Endothelial cell (in vitro differentiated cells): ENCODE results near the gene CCDC68. TPM values are rescaled to one million over a fixed set of nuclear protein-coding genes. Genes with fewer than 3 reads are reported as not detected.

Experiments used
- DNase-seq: peaks from one replicate; pipeline ENCODE4 v3.0.0; 2021; ENCODE audit warnings: low spot score
- H3K27ac Mint-ChIP-seq: one replicate; pipeline ENCODE4 v1.8.0; 2021; ENCODE audit warnings: mixed read lengths, inconsistent platforms; ENCODE audit not compliant: unreplicated experiment
- H3K27me3 Mint-ChIP-seq: one replicate; pipeline ENCODE4 v1.8.0; 2021; ENCODE audit warnings: mild to moderate bottlenecking, moderate library complexity, mixed read lengths, inconsistent platforms; ENCODE audit not compliant: unreplicated experiment
- H3K36me3 Mint-ChIP-seq: one replicate; pipeline ENCODE4 v1.8.0; 2021; ENCODE audit warnings: mild to moderate bottlenecking, low read depth, mixed read lengths, inconsistent platforms; ENCODE audit not compliant: unreplicated experiment
- H3K4me1 Mint-ChIP-seq: one replicate; pipeline ENCODE4 v1.8.0; 2021; ENCODE audit warnings: mild to moderate bottlenecking, mixed read lengths, inconsistent platforms; ENCODE audit not compliant: unreplicated experiment
- H3K4me3 Mint-ChIP-seq: one replicate; pipeline ENCODE4 v1.8.0; 2021; ENCODE audit warnings: mild to moderate bottlenecking, mixed read lengths, inconsistent platforms; ENCODE audit not compliant: unreplicated experiment
- H3K9me3 Mint-ChIP-seq: one replicate; pipeline ENCODE4 v1.8.0; 2021; ENCODE audit warnings: mixed read lengths, inconsistent platforms; ENCODE audit not compliant: unreplicated experiment
- CTCF ChIP-seq: fragments of 200-600 bp; sonication (generic); IDR thresholded peaks from one replicate; pipeline ENCODE4 v1.5.0; 2021; ENCODE audit warnings: antibody characterized with exemption; ENCODE audit not compliant: unreplicated experiment
- total RNA-seq: library from RNA; stranded (reverse); fragmentation: NEBNext Ultra II Directional; extraction: Animal tissue kit (Norgen Biotek cat#: 25700); gene quantifications from one replicate; pipeline ENCODE4 v1.2.1, GENCODE V29; 2021; ENCODE audit not compliant: unreplicated experiment

CCDC68 gene
- total RNA-seq, 1 donor from 2014 or later: 0.87 TPM

DNA sequence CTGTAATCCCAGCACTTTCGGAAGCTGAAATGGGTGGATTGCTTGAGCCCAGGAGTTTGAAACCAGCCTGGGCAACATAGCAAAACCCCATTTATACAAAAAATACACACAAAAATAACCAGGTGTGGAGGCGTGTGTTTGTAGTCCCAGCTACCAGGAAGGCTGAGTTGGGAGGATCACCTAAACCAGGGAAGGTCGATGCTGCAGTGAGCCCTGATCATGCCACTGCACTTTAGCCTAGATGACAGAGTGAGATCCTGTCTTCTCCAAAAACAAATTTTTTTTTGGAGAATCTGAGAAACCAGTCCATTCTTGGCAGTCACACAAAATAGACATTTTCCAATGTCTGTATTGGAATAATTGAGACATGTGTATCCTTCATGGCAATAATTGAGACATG lies 84.2 kb downstream of the CCDC68 start:
- Mint-ChIP-seq H3K4me3 (no peak overlapping the region), H3K27me3 (peaks cover 4% of the 10 kb centered on the region), H3K36me3 (no peaks in the 10 kb centered on the region), H3K4me1 (peaks cover 3% of the 10 kb centered on the region), H3K9me3 (no peaks in the 10 kb centered on the region), H3K27ac (no peak overlapping the region)
- no peak for DNase-seq
- TF ChIP-seq CTCF: no peak

- no peaks in the 10 kb centered on the region for H3K9me3 Mint-ChIP-seq
- no peak overlapping the region for H3K27ac Mint-ChIP-seq
- H3K36me3 Mint-ChIP-seq: no peaks in the 10 kb centered on the region
- H3K4me1 Mint-ChIP-seq: no peaks in the 10 kb centered on the region
- H3K4me3 Mint-ChIP-seq: no peak overlapping the region
- peaks cover 4% of the 10 kb centered on the region for H3K27me3 Mint-ChIP-seq
- TF ChIP-seq CTCF: no peak
- no peak for DNase-seq
These were observed 85.4 kb downstream of the CCDC68 start for GRCh38 chr18:54873884-54874255.

DNA sequence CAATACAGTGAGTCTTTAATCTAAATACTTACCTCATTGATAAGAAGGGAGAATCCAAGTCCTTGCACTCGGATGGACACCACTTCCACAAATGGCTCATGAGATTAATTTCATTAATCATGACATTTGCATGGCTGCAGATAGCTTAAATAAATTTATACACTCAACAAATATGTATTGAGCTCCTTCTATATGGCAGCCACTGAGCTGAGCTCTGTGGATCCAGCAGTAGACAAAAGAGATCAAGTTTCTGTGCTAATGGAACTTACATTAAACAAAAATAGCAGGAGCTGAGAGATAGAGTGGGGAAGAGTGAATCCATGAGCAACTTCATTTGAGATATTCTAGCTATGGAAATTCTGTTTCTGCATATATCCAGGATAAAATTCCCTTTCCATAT lies 86.6 kb downstream of the CCDC68 start:
- no peak overlapping the region for H3K27ac Mint-ChIP-seq

DNA sequence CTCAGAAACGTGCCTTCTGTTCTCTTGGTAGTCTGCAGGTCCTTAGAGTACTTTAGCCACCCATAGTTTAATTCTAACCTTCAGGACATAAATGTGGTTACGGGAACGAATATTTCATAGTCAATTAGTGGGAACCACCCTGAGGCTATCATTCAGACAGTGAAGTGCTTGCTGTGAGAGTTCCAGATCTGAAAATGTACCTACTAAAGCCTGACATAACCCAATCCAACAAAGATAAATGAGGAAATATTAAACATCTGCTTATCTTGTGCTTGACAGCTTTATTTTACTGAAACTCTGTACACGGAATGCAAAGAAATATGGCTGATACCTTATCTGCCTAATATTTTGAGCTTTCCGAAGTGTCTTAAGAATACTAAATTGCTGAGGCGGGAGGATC lies 88.0 kb downstream of the CCDC68 start:
- Mint-ChIP-seq H3K36me3 (no peaks in the 10 kb centered on the region), H3K9me3 (no peaks in the 10 kb centered on the region), H3K4me1 (no peaks in the 10 kb centered on the region), H3K4me3 (no peak overlapping the region), H3K27me3 (peaks cover 2% of the 10 kb centered on the region), H3K27ac (no peak overlapping the region)
- no peak for TF ChIP-seq CTCF
- DNase-seq: no peak

More for the DNA sequence above, 86.6 kb downstream of the CCDC68 start:
- peaks cover 4% of the 10 kb centered on the region for H3K27me3 Mint-ChIP-seq
- no peaks in the 10 kb centered on the region for H3K9me3 Mint-ChIP-seq
- no peak for DNase-seq
- no peak overlapping the region for H3K4me3 Mint-ChIP-seq
- no peaks in the 10 kb centered on the region for H3K36me3 Mint-ChIP-seq
- H3K4me1 Mint-ChIP-seq: no peaks in the 10 kb centered on the region
- no peak for TF ChIP-seq CTCF

DNA sequence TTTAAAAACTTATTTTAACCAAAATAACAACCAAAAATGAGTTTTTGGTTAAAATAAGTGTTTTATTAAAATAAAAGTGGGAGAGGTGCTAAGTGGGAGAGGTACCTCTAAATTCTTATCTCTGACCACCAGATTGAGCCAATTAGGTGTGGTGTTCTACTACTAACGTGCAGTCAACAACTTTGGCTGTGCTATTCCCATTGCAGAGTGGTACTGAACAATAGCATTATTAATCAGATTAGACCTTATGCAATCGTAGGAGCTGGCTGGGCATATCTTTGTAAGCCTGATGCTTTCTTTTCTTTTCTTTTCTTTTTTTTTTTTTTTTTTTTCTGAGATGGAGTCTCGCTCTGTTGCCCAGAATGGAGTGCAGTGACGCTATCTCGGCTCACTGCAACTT lies 92.1 kb downstream of the CCDC68 start:
- DNase-seq: no peak
- Mint-ChIP-seq H3K4me1 (no peaks in the 10 kb centered on the region), H3K27me3 (no peaks in the 10 kb centered on the region), H3K4me3 (no peak overlapping the region), H3K27ac (no peak overlapping the region), H3K36me3 (no peaks in the 10 kb centered on the region), H3K9me3 (no peaks in the 10 kb centered on the region)
- no peak for TF ChIP-seq CTCF
